Natural killer cell (primary cell): ENCODE data around the gene KBTBD3. TPM values are rescaled to one million over a fixed set of nuclear protein-coding genes. Genes with fewer than 3 reads are reported as not detected.
"Not testable (repeated sequence)": the region's sequence is repeated elsewhere in the genome, so short reads cannot be mapped to it uniquely, and the experiment has no call there.

Experiments
- ATAC-seq, 3 donors: fragments of 150-1000 bp in 2 of 3; fragments of 200-7000 bp in 1 of 3; cut with Tn5 transposase; 1 replicate in 1 of 3; 2 replicates in 2 of 3; pipeline ENCODE4 v1.10.0; 2021; ENCODE audit warnings: mild to moderate bottlenecking in 2 of 3, moderate library complexity in 2 of 3
- DNase-seq, 2 donors: peaks; one replicate each; pipeline versions ENCODE4 v3.0.0 to v3.0.0-alpha.2; 2013 to 2021; ENCODE audit warnings: mixed read lengths in 1 of 2
- H3K27ac ChIP-seq: one replicate; pipeline ENCODE4 v1.5.1; 2013; ENCODE audit warnings: mild to moderate bottlenecking, low read length
- H3K27me3 ChIP-seq: one replicate; pipeline ENCODE4 v1.6.1; 2013; ENCODE audit warnings: low read length; ENCODE audit not compliant: control insufficient read depth, insufficient read depth
- H3K36me3 ChIP-seq: one replicate; pipeline ENCODE4 v1.6.1; 2013; ENCODE audit warnings: low read length; ENCODE audit not compliant: control insufficient read depth, insufficient read depth
- H3K4me1 ChIP-seq: one replicate; pipeline ENCODE4 v1.6.1; 2013; ENCODE audit warnings: low read length; ENCODE audit not compliant: control insufficient read depth, insufficient read depth
- H3K4me3 ChIP-seq: one replicate; pipeline ENCODE4 v1.5.1; 2013; ENCODE audit warnings: low read length
- H3K9me3 ChIP-seq: one replicate; pipeline ENCODE4 v1.6.1; 2013; ENCODE audit warnings: low read length; ENCODE audit not compliant: control insufficient read depth, insufficient read depth
- H3K27ac Mint-ChIP-seq, 2 donors: one replicate each; pipeline ENCODE4 v1.8.0; 2022; ENCODE audit warnings: mild to moderate bottlenecking in 2 of 2, mixed read lengths in 2 of 2, moderate library complexity in 1 of 2
- H3K27me3 Mint-ChIP-seq, 2 donors: one replicate each; pipeline ENCODE4 v1.8.0; 2022; ENCODE audit warnings: low read depth in 2 of 2, mixed read lengths in 2 of 2
- H3K36me3 Mint-ChIP-seq: one replicate; pipeline ENCODE4 v1.8.0; 2022; ENCODE audit warnings: mixed read lengths
- H3K4me1 Mint-ChIP-seq, 2 donors: one replicate each; pipeline ENCODE4 v1.8.0; 2022; ENCODE audit warnings: mixed read lengths in 2 of 2
- H3K4me3 Mint-ChIP-seq: one replicate; pipeline ENCODE4 v1.8.0; 2022; ENCODE audit warnings: mild to moderate bottlenecking, moderate library complexity, mixed read lengths
- H3K9me3 Mint-ChIP-seq, 2 donors: one replicate each; pipeline ENCODE4 v1.8.0; 2022; ENCODE audit warnings: mixed read lengths in 2 of 2
- WGBS: methylation state at CpG from one replicate; pipeline ENCODE4 v1.1.7; 2013; ENCODE audit warnings: missing lambda C conversion rate; ENCODE audit not compliant: insufficient coverage; 5-methylcytosine and 5-hydroxymethylcytosine counted together
- intact Hi-C: fragments of 100-400 bp; cut with micrococcal nuclease; formaldehyde crosslinking; loops from one replicate; pipeline ENCODE4 v1.14.2; 2022
- total RNA-seq, 4 donors: library from RNA; stranded (reverse); fragments of 120-200 nt in 1 of 4; gene quantifications; one replicate each; pipeline versions ENCODE4 v1.2.3 to v1.2.4, GENCODE V29; 2013 to 2022
- TF ChIP-seq, protein P1 (sequence below): fragments of 200-600 bp; IDR thresholded peaks from one replicate; pipeline ENCODE4 v1.8.0; 2022; ENCODE audit warnings: antibody characterized with exemption

The KBTBD3 gene
- total RNA-seq, 3 donors from 2014 or later (not counting 1 experiment from before 2014, with no cell fraction given): 9.0 to 12.7 (median 9.9) TPM

GRCh38 chr11:106011481-106011880 is 65.7 kb downstream of the KBTBD3 start:
- no peaks in the 10 kb centered on the region for H3K9me3 Mint-ChIP-seq
- Histone ChIP-seq H3K27me3 (no peaks in the 10 kb centered on the region), H3K36me3 (peaks cover 33% of the 10 kb centered on the region), H3K27ac (no peak overlapping the region), H3K4me1 (no peaks in the 10 kb centered on the region), H3K9me3 (no peaks in the 10 kb centered on the region), H3K4me3 (no peak overlapping the region)
- TF ChIP-seq, protein P1, sequence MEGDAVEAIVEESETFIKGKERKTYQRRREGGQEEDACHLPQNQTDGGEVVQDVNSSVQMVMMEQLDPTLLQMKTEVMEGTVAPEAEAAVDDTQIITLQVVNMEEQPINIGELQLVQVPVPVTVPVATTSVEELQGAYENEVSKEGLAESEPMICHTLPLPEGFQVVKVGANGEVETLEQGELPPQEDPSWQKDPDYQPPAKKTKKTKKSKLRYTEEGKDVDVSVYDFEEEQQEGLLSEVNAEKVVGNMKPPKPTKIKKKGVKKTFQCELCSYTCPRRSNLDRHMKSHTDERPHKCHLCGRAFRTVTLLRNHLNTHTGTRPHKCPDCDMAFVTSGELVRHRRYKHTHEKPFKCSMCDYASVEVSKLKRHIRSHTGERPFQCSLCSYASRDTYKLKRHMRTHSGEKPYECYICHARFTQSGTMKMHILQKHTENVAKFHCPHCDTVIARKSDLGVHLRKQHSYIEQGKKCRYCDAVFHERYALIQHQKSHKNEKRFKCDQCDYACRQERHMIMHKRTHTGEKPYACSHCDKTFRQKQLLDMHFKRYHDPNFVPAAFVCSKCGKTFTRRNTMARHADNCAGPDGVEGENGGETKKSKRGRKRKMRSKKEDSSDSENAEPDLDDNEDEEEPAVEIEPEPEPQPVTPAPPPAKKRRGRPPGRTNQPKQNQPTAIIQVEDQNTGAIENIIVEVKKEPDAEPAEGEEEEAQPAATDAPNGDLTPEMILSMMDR: no peak
- H3K4me1 Mint-ChIP-seq: peaks cover 29 to 36% of the 10 kb centered on the region in 2 donors
- 95% methylated on average over 2 of the region's 2 CpGs for WGBS
- ATAC-seq (no peak), DNase-seq (no peak)
- H3K36me3 Mint-ChIP-seq: peaks cover 30% of the 10 kb centered on the region
- no peaks in the 10 kb centered on the region for H3K27me3 Mint-ChIP-seq
- intact Hi-C loops: no loop called here
- no peak overlapping the region for H3K4me3 Mint-ChIP-seq
- H3K27ac Mint-ChIP-seq: no peak overlapping the region

GRCh38 chr11:106003094-106003493 is 74.1 kb downstream of the KBTBD3 start:
- H3K27ac ChIP-seq, H3K4me3 Mint-ChIP-seq, intact Hi-C loops, H3K9me3 Mint-ChIP-seq, H3K9me3 ChIP-seq, H3K4me1 ChIP-seq, H3K4me3 ChIP-seq, H3K36me3 ChIP-seq, ATAC-seq, DNase-seq, H3K27ac Mint-ChIP-seq, H3K27me3 Mint-ChIP-seq, H3K27me3 ChIP-seq: not testable (repeated sequence)
- 100% methylated on average over 4 of the region's 4 CpGs for WGBS
- Mint-ChIP-seq H3K36me3 (peaks cover 33% of the 10 kb centered on the region), H3K4me1 (peaks cover 20 to 26% of the 10 kb centered on the region in 2 donors)

DNA sequence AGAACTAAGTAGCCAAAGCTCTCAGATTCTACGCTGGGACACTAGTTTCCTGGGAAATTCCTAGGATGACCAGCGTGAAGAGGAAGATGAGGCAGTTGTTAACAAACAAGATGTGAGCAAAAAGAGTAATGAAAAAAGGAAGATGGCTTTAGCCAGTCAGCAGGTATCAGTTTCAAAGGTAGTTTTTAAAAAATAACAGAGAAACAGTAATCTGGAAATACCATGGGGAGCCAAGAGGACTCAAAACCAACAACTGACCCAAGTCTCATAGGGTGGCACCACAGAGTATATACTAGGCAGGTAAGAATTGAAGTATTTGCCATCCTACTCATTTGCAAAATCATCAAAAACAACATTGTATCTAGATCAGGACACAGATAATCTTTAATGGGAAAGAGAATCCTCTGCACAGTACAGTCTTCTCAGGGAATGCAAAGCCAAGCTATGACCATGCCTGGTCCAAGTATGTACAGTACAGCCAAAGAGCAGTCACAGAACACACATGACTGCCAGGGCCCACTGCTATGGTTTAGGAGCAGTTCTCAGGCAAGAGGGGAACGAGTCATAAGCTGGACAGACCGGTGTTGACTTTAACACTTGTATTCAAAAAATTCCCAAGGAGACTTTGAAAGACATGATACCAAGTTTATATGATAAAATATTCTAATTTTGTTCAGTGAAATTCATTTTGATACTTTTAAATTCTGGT is 75.7 kb downstream of the KBTBD3 start:
- intact Hi-C loops: no loop called here
- Mint-ChIP-seq H3K27ac (no peak overlapping the region), H3K27me3 (no peaks in the 10 kb centered on the region), H3K36me3 (peaks cover 21% of the 10 kb centered on the region), H3K4me1 (peaks cover 16 to 27% of the 10 kb centered on the region in 2 donors), H3K9me3 (peaks cover 6 to 8% of the 10 kb centered on the region in 2 donors), H3K4me3 (no peak overlapping the region)
- no peak overlapping the region for H3K4me3 ChIP-seq
- no peaks in the 10 kb centered on the region for H3K27me3 ChIP-seq
- no peak for ATAC-seq
- DNase-seq: no peak
- no peaks in the 10 kb centered on the region for H3K36me3 ChIP-seq
- no peak overlapping the region for H3K27ac ChIP-seq
- peaks cover 8% of the 10 kb centered on the region for H3K9me3 ChIP-seq
- TF ChIP-seq, protein P1: no peak
- 86% methylated on average over 4 of the region's 4 CpGs for WGBS
- no peaks in the 10 kb centered on the region for H3K4me1 ChIP-seq

Other genes starting within 250 kb of the KBTBD3 start
- 1 to 10 TPM; 5.1 to 8.7 (median 7.2) TPM for gene MSANTD4, start 55.1 kb downstream of the KBTBD3 start, total RNA-seq
- gene AASDHPPT, start 315 bp upstream of the KBTBD3 start, total RNA-seq: 10 to 100 TPM; 18.7 to 30.6 (median 23.9) TPM